GM18499 (cell line): ENCODE measurements around the gene CCT5.
A peak's percentile ranks its signal among the peaks of the same experiment; 100 is the strongest.
"Not testable (repeated sequence)": the region's sequence is repeated elsewhere in the genome, so short reads cannot be mapped to it uniquely, and the experiment has no call there.

Source experiments
- ATAC-seq: cut with Tn5 transposase; IDR thresholded peaks from one replicate; pipeline ENCODE4 v1.9.1; 2021; ENCODE audit warnings: moderate number of reproducible peaks; ENCODE audit not compliant: insufficient read depth, unreplicated experiment

Gene CCT5

GRCh38 chr5:10244342-10244944, 5.6 kb upstream of the CCT5 start:
- no peak for ATAC-seq

- no peak for ATAC-seq
Observed at GRCh38 chr5:10246761-10247160, 3.3 kb upstream of the CCT5 start.

- not testable (repeated sequence) for ATAC-seq
Observed at GRCh38 chr5:10247217-10247616, 2.9 kb upstream of the CCT5 start.

DNA sequence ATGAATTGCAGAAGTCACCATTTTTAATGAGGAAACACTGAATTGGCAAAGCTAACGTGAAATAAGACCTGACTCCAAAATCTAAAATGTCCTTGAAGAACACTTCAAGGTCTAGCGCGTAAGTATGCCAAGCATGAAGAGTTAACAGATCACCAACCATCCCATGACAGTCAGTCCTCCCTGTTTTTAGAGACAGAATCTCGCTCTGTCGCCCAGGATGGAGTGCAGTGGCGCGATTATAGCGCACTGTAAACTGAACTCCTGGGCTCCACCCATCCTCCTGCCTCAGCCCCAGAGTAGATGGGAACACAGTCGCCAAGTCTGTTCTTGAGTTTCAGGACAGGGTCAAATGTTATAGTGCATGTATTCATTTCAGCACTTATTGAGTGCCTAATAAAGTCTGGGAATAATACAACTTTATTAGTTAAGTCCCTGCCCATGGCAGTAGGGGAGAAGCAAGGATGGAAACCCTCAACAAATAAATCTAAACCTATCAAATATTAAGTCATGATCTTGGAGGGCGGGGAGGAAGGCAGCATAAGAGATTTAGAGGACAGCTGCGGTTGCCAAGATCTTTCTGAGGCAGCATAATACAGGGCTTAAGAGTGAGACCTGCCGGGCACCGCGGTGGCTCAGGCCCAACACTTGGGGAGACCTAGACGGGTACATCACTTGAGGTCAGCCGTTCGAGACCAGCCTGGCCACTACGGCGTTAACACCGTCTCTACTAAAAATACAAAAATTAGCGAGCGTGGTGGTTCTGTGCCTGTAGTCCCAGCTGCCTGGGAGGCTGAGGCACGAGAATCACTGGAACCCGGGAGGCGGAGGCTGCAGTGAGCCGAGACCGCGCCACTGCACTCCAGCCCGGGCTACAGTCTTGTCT, 1.5 kb upstream of the CCT5 start:
- peak; percentile 11 for ATAC-seq

DNA sequence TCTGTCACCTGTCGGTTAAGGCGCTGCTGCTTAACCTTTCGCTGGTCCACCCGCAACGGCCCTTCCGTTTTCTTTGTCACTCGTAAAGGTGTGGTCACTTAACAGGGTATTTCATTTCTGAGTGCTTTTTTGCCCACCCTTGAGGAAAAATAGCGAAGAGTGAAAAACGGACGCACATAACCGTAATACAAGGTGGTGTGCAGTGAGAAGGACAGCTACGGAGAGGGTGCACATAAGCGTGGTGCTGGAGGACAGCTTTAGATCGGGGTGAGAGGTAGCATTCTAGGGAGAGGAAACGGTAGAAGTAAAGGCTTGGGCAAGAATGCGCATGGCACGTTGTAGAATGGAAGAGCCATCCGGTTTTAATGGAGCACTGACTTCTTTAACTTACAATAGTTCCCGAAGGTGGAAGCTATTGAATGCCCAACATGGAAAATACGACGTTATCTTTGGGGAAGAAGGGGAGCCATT, 761 bp downstream of the CCT5 start:
- ATAC-seq: no peak

DNA sequence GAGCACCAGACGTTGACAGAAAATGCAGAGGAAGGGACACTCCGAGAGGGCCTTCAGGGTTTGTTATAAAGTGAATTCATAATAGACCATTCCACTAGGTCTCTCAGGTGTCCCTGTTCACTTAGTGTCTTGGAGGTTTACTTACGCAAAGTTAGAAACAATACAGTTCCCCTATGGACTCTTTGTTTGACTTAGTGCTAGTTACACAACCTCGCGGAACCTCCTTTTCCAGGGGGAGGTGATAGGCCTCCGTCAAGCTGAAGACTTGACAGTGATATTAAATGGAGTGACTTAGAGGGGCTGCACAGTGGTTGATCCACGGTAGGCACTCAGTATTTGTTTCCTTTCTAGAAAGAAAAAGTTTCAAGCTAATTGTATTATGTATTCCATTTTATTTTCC, 1.3 kb downstream of the CCT5 start:
- no peak for ATAC-seq

GRCh38 chr5:10253390-10253789, 3.3 kb downstream of the CCT5 start:
- ATAC-seq: no peak

DNA sequence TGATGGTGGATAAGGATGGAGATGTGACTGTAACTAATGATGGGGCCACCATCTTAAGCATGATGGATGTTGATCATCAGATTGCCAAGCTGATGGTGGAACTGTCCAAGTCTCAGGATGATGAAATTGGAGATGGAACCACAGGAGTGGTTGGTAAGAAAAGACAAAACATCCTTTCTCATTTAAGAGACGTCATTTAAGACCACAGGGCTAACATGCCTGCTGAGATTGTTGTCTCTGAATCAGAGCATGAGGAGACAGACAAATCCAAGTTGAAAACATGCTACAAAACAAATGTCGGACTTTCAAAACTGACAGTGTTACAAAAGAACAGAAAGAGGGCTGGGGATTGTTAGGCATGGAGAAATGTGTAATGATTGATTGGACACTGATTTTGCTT, 4.6 kb downstream of the CCT5 start:
- ATAC-seq: no peak

- ATAC-seq: no peak
Observed at GRCh38 chr5:10257870-10258269, 7.8 kb downstream of the CCT5 start.

DNA sequence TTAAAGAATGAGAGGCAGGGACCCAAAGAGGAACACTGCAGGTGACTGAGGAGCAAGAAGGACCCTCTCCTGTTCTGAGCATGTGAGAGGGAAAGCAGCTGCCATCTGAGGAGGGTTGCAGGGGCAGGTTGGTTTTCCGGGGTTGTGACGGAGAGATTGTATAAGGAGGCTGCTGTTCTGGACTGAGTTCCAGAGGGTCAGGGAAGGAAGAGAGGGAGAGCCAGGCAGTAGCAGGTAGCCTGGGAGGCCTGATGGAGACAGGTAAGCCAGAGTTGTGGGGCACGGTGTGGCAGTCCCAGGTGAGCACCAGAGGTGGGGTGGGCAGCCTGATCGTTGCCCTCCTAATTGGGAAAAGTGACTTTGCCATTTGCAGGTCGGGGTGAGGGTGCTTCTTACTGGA, 9.8 kb downstream of the CCT5 start:
- no peak for ATAC-seq

DNA sequence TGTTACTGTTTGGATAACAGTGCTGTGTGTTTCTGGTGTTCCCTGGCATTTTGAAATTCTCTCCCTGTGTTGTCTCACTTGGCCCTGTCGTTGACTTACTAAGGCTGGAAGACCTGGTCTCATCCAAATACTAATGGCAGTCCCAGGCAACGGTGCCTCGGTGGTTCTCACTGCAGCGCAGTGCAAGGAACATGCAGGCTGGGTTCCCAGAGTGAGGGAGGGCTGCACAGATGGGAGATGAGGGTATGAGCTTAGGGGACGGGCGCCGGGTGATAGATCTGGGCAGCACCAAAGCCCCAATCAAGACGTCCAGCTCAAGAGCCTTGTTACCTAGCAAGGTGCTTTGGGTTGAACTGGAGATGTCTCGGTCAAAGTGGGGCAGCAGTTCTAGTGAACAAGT, 11.0 kb downstream of the CCT5 start:
- no peak for ATAC-seq

DNA sequence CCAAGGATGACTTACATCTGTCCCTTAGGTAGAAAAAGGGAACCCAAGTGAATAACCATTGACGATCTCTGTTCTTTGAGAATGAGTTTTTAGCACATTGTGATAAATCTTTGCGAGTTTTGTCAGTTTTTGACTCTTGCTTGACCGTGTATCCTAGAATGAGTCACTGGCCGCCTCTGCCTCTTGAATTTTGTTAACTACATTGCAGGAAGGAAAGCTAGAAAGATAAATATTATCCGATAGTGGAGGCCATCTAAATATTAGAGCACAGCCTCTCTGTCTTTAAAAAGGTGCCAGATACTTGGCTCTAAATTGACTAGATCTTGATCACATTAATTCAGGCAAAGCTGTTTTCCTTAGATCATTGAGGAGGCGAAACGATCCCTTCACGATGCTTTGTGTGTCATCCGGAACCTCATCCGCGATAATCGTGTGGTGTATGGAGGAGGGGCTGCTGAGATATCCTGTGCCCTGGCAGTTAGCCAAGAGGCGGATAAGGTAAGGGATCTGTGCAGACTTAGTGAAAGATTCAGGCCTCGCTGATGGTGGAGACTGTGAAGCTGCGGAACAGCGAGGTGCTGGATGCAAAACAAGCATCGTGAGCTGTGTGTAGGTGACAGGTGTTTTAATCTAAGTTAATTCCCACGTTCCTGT, 12.2 kb downstream of the CCT5 start:
- ATAC-seq: no peak

- ATAC-seq: no peak
Observed at GRCh38 chr5:10262995-10263394, 12.9 kb downstream of the CCT5 start.

GRCh38 chr5:10264604-10265003, 14.5 kb downstream of the CCT5 start:
- ATAC-seq: no peak

DNA sequence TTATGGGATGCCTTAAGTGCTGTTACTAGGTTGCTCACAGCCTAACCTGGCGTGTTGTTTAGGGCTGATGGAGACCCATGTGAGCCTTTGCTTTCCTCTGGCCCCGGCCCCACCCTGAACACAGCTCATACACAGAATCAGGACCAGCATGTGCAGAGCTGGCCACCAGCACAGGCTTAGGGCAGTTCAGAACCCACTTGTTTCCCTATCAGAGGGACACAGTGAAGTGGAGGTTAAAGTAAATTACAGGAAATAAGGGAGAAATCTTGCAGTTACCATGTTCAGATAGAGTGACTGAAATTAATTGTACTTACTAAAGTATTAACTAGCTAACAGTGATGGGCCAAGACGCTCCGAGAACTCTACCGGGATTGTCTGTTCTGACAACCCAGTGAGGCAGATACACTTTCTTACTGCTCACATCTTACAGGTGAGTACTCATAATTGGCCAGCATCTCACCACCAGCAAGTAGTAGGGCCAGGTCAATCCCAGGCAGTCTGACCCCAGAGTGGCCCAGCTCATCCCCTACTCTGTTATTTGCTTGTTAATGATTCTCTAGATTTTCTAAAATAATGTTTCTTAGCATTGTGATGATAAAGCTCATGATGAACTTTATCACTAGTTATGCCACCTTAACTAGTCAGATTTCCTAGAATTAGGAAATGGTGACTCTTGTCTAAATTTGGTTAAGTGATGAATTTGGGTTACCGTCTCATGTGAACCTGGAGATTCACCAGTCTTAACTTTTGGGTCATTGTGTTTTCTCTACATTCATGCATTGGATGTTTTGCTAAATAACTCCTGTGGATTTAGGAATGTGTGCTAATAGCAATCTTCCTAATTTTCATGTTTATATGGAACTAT, 15.4 kb downstream of the CCT5 start:
- no peak for ATAC-seq

DNA sequence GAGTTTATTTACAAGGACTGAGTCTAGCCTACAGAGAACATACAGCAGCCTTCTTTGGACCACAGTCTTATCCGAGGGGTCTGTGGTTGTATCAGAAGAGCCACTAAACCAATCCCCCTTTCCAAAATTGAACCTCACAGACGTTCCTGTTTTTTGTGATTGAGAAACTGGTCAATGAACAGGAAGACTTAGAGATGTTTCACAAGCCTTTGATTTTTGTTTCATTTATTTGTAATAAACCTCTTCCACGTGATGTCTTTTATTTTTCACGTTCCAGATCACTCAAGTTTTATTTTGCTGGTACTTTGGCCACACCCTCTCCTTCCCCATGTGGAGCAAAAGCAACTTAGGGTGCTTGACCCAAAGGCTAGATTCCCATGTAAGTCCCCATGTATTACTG, 16.1 kb downstream of the CCT5 start:
- ATAC-seq: no peak

- no peak for ATAC-seq
Observed at GRCh38 chr5:10266839-10267238, 16.8 kb downstream of the CCT5 start.

GRCh38 chr5:10268100-10268499, 18.0 kb downstream of the CCT5 start:
- no peak for ATAC-seq

- ATAC-seq: no peak
Observed at GRCh38 chr5:10272053-10272874, 22.2 kb downstream of the CCT5 start.

- not testable (repeated sequence) for ATAC-seq
Observed at GRCh38 chr5:10272875-10273209, 22.8 kb downstream of the CCT5 start.
